Activated T-helper 1 cell treated with Interleukin-2 at 50 U/mL for 16 hours (primary cell): ENCODE results near the gene BRD3OS.
A peak's percentile ranks its signal among the peaks of the same experiment; 100 is the strongest.
"Not testable (repeated sequence)": the region's sequence is repeated elsewhere in the genome, so short reads cannot be mapped to it uniquely, and the experiment has no call there.

Experiments used
- DNase-seq: peaks from one replicate; pipeline ENCODE4 v3.0.0-alpha.2; 2020; ENCODE audit warnings: low read depth

The BRD3OS gene

GRCh38 chr9:134063571-134064450 lies 38.5 kb downstream of the BRD3OS start:
- no peak for DNase-seq

GRCh38 chr9:134064711-134065110 lies 39.4 kb downstream of the BRD3OS start:
- DNase-seq, result no peak

GRCh38 chr9:134065612-134066419 lies 40.5 kb downstream of the BRD3OS start:
- DNase-seq, result peak; percentile 23

- no peak for DNase-seq
These were observed 41.2 kb downstream of the BRD3OS start for GRCh38 chr9:134066526-134066912.

- DNase-seq, result peak; percentile 28
These were observed 41.9 kb downstream of the BRD3OS start for GRCh38 chr9:134066913-134067851.

GRCh38 chr9:134067904-134068743 lies 42.8 kb downstream of the BRD3OS start, which contains the start of gene BRD3:
TSS of gene BRD3 (minus strand) at chr9:134068026. CDS start at chr9:134053477, 14,549 bp downstream.
- DNase-seq, result peak; percentile 75

GRCh38 chr9:134068744-134069479 lies 43.6 kb downstream of the BRD3OS start:
- no peak for DNase-seq

- no peak for DNase-seq
These were observed 44.5 kb downstream of the BRD3OS start for GRCh38 chr9:134069480-134070399.

GRCh38 chr9:134071149-134071548 lies 45.9 kb downstream of the BRD3OS start:
- no peak for DNase-seq

GRCh38 chr9:134072683-134073082 lies 47.4 kb downstream of the BRD3OS start:
- DNase-seq, result not testable (repeated sequence)

GRCh38 chr9:134073500-134073899 lies 48.2 kb downstream of the BRD3OS start:
- no peak for DNase-seq

GRCh38 chr9:134075689-134076088 lies 50.4 kb downstream of the BRD3OS start:
- not testable (repeated sequence) for DNase-seq

GRCh38 chr9:134076644-134077043 lies 51.4 kb downstream of the BRD3OS start:
- no peak for DNase-seq
